ENCODE measurements around the gene TSPEAR.

TSPEAR gene

GRCh38 chr21:44740742-44741141 lies 29.4 kb upstream of the TSPEAR start:
- DNase-seq: no peak

GRCh38 chr21:44739316-44739715 lies 27.9 kb upstream of the TSPEAR start:
- no peak for DNase-seq

- no peak for DNase-seq
Measured at GRCh38 chr21:44738621-44739020, 27.2 kb upstream of the TSPEAR start.

- DNase-seq: no peak
Measured at GRCh38 chr21:44737706-44738354, 26.5 kb upstream of the TSPEAR start.

GRCh38 chr21:44736291-44737004 lies 25.1 kb upstream of the TSPEAR start:
- DNase-seq: no peak

GRCh38 chr21:44735821-44736220 lies 24.4 kb upstream of the TSPEAR start:
- DNase-seq: no peak

GRCh38 chr21:44734841-44735240 lies 23.5 kb upstream of the TSPEAR start:
- DNase-seq: no peak

GRCh38 chr21:44734026-44734745 lies 22.8 kb upstream of the TSPEAR start:
- DNase-seq: no peak

- DNase-seq: no peak
Measured at GRCh38 chr21:44732956-44733355, 21.6 kb upstream of the TSPEAR start.

- no peak for DNase-seq
Measured at GRCh38 chr21:44732263-44732662, 20.9 kb upstream of the TSPEAR start.

GRCh38 chr21:44730951-44731579 lies 19.7 kb upstream of the TSPEAR start:
- DNase-seq: no peak

GRCh38 chr21:44730028-44730395 lies 18.6 kb upstream of the TSPEAR start:
- no peak for DNase-seq

- no peak for DNase-seq
Measured at GRCh38 chr21:44729336-44730027, 18.1 kb upstream of the TSPEAR start.

GRCh38 chr21:44728716-44729115 lies 17.3 kb upstream of the TSPEAR start:
- DNase-seq: no peak

- DNase-seq: no peak
Measured at GRCh38 chr21:44727757-44728156, 16.4 kb upstream of the TSPEAR start.

GRCh38 chr21:44727321-44727720 lies 15.9 kb upstream of the TSPEAR start:
- no peak for DNase-seq

- DNase-seq: no peak
Measured at GRCh38 chr21:44726826-44727225, 15.5 kb upstream of the TSPEAR start.

GRCh38 chr21:44724926-44725325 lies 13.6 kb upstream of the TSPEAR start:
- DNase-seq: no peak

- DNase-seq: no peak
Measured at GRCh38 chr21:44724196-44724595, 12.8 kb upstream of the TSPEAR start.

GRCh38 chr21:44723177-44724131 lies 12.1 kb upstream of the TSPEAR start:
- peak; percentile 59 for DNase-seq

- no peak for DNase-seq
Measured at GRCh38 chr21:44722731-44723130, 11.4 kb upstream of the TSPEAR start.

GRCh38 chr21:44720170-44720569 lies 8.8 kb upstream of the TSPEAR start:
- DNase-seq: no peak
